H1 (cell line): ENCODE data around the gene KIN. TPM values are rescaled to one million over a fixed set of nuclear protein-coding genes. Genes with fewer than 3 reads are reported as not detected.

ENCODE experiments used
- CTCF ChIA-PET: fragments of 300-600 bp; sonication (Branson Sonifier 250); formaldehyde crosslinking; loops from one replicate; lab custom pipeline; 2021; ENCODE audit not compliant: partially characterized antibody; lab: Charles Lee
- POLR2A ChIA-PET: fragments of 300-600 bp; sonication (Branson Sonifier 250); formaldehyde crosslinking; loops from one replicate; lab custom pipeline; 2021; ENCODE audit warnings: inconsistent platforms; ENCODE audit not compliant: partially characterized antibody; lab: Charles Lee
- DNase-seq, 2 experiments: peaks; one replicate each; pipeline versions ENCODE4 v3.0.0 to v3.0.0-alpha.2; 2010 to 2022; ENCODE audit warnings: low spot score in 2 of 2, low read depth in 1 of 2, mixed read lengths in 1 of 2
- FAIRE-seq: peaks from 2 replicates; lab custom pipeline; 2011; peaks lifted over from hg19 to GRCh38; lab: Jason Lieb, UNC
- H2AFZ ChIP-seq: 2 replicates; pipeline ENCODE4 v1.8.1; 2012; ENCODE audit warnings: low read length, inconsistent platforms
- H2AK5ac ChIP-seq: 2 replicates; pipeline ENCODE4 v1.6.1; 2013; ENCODE audit warnings: low read depth, low read length
- H2BK120ac ChIP-seq: replicated peaks from 2 replicates; pipeline ENCODE3; 2013; ENCODE audit warnings: low read depth, low read length, inconsistent platforms
- H2BK12ac ChIP-seq: 2 replicates; pipeline ENCODE4 v1.6.1; 2013; ENCODE audit warnings: low read depth, low read length
- H2BK15ac ChIP-seq: 2 replicates; pipeline ENCODE4 v1.6.1; 2013; ENCODE audit warnings: low read length
- H2BK20ac ChIP-seq: 2 replicates; pipeline ENCODE4 v1.6.1; 2013; ENCODE audit warnings: low read length
- H2BK5ac ChIP-seq: 2 replicates; pipeline ENCODE4 v1.6.1; 2013; ENCODE audit warnings: low read depth, low read length
- H3K14ac ChIP-seq: 2 replicates; pipeline ENCODE4 v1.6.1; 2013; ENCODE audit warnings: inconsistent platforms; ENCODE audit not compliant: insufficient read length
- H3K18ac ChIP-seq: 2 replicates; pipeline ENCODE4 v1.6.1; 2013; ENCODE audit warnings: low read length; ENCODE audit errors: extremely low read depth
- H3K23ac ChIP-seq: 2 replicates; pipeline ENCODE4 v1.6.1; 2013; ENCODE audit warnings: inconsistent platforms; ENCODE audit not compliant: insufficient read length
- H3K23me2 ChIP-seq: 2 replicates; pipeline ENCODE4 v1.6.1; 2013; ENCODE audit warnings: low read depth, low read length
- H3K27ac ChIP-seq: 2 replicates; pipeline ENCODE4 v1.6.1; 2011; ENCODE audit warnings: low read depth, low read length, inconsistent platforms
- H3K27me3 ChIP-seq, 4 experiments: replicated peaks in 1 of 4; 1 replicate in 1 of 4; 2 replicates in 3 of 4; pipeline versions ENCODE4 v1.6.1 to v1.8.1; 2011 to 2013; ENCODE audit warnings: low read length in 3 of 4, mild to moderate bottlenecking in 3 of 4, inconsistent platforms in 2 of 4, mixed read lengths in 2 of 4, moderate library complexity in 1 of 4; ENCODE audit not compliant: control insufficient read depth in 3 of 4, insufficient read depth in 3 of 4; ENCODE audit errors: extremely low read depth in 1 of 4
- H3K36me3 ChIP-seq, 4 experiments: 2 replicates each; pipeline versions ENCODE4 v1.6.1 to v1.8.1; 2011 to 2013; ENCODE audit warnings: mild to moderate bottlenecking in 4 of 4, low read length in 3 of 4, moderate library complexity in 2 of 4, control low read depth in 1 of 4, inconsistent platforms in 1 of 4; ENCODE audit not compliant: insufficient read depth in 4 of 4, control insufficient read depth in 2 of 4
- H3K4ac ChIP-seq: replicated peaks from 2 replicates; pipeline ENCODE3; 2013; ENCODE audit warnings: low read length, low read depth, mixed read lengths, inconsistent platforms; ENCODE audit not compliant: insufficient read length
- H3K4me1 ChIP-seq, 4 experiments: replicated peaks in 1 of 4; 1 replicate in 1 of 4; 2 replicates in 3 of 4; pipeline versions ENCODE4 v1.6.1 to v1.8.1; 2011 to 2013; ENCODE audit warnings: low read length in 3 of 4, inconsistent platforms in 2 of 4, mixed read lengths in 1 of 4; ENCODE audit not compliant: insufficient read depth in 4 of 4, control insufficient read depth in 3 of 4
- H3K4me2 ChIP-seq, 2 experiments: 2 replicates each; pipeline versions ENCODE4 v1.6.1 to v1.8.1; 2011 to 2013; ENCODE audit warnings: low read depth in 2 of 2, low read length in 2 of 2, control low read depth in 1 of 2, inconsistent platforms in 1 of 2, mild to moderate bottlenecking in 1 of 2; ENCODE audit not compliant: insufficient read depth in 1 of 2
- H3K4me3 ChIP-seq, 4 experiments: fragments of 200-600, 300-600 bp in 1 of 4; sonication (generic), shearing (Covaris generic), sonication (Bioruptor Twin) in 1 of 4; 2 replicates each; pipeline versions ENCODE4 v1.5.1 to v1.8.1; 2011 to 2016; ENCODE audit warnings: low read length in 4 of 4, low read depth in 3 of 4, control low read depth in 2 of 4, inconsistent platforms in 2 of 4, mild to moderate bottlenecking in 2 of 4, mixed read lengths in 1 of 4, moderate library complexity in 1 of 4; ENCODE audit not compliant: insufficient read depth in 2 of 4; ENCODE audit errors: extremely low read depth in 1 of 4
- H3K56ac ChIP-seq: replicated peaks from 2 replicates; pipeline ENCODE3; 2013; ENCODE audit warnings: low read depth, mild to moderate bottlenecking, mixed read lengths, low read length, inconsistent platforms; ENCODE audit not compliant: insufficient read length
- H3K79me1 ChIP-seq: 2 replicates; pipeline ENCODE4 v1.6.1; 2013; ENCODE audit warnings: low read depth, low read length, control low read depth
- H3K79me2 ChIP-seq, 2 experiments: 2 replicates each; pipeline versions ENCODE4 v1.6.1 to v1.8.1; 2012 to 2013; ENCODE audit warnings: low read length in 2 of 2, mild to moderate bottlenecking in 2 of 2, inconsistent platforms in 1 of 2; ENCODE audit not compliant: insufficient read depth in 2 of 2, control insufficient read depth in 1 of 2
- H3K9ac ChIP-seq, 4 experiments: replicated peaks in 1 of 4; 1 replicate in 1 of 4; 2 replicates in 3 of 4; pipeline versions ENCODE4 v1.6.1 to v1.8.1; 2011 to 2013; ENCODE audit warnings: low read depth in 3 of 4, low read length in 3 of 4, control low read depth in 2 of 4, mild to moderate bottlenecking in 2 of 4, moderate library complexity in 2 of 4, inconsistent platforms in 1 of 4; ENCODE audit errors: extremely low read depth in 1 of 4
- H3K9me3 ChIP-seq, 2 experiments: 2 replicates each; pipeline versions ENCODE4 v1.6.1 to v1.8.1; 2012 to 2013; ENCODE audit warnings: mild to moderate bottlenecking in 2 of 2, moderate library complexity in 2 of 2, control low read depth in 1 of 2, inconsistent platforms in 1 of 2, low read depth in 1 of 2, low read length in 1 of 2, mixed read lengths in 1 of 2; ENCODE audit not compliant: insufficient read depth in 2 of 2
- H4K20me1 ChIP-seq, 2 experiments: replicated peaks in 1 of 2; 2 replicates each; pipeline versions ENCODE3 to v1.8.1; 2011 to 2013; ENCODE audit warnings: inconsistent platforms in 2 of 2, low read length in 2 of 2, mild to moderate bottlenecking in 1 of 2; ENCODE audit not compliant: insufficient read depth in 2 of 2, control insufficient read depth in 1 of 2
- H4K5ac ChIP-seq: 2 replicates; pipeline ENCODE4 v1.6.1; 2013; ENCODE audit warnings: low read length, low read depth, mixed read lengths, inconsistent platforms; ENCODE audit not compliant: insufficient read length
- H4K8ac ChIP-seq: 2 replicates; pipeline ENCODE4 v1.8.0; 2013; ENCODE audit warnings: mild to moderate bottlenecking, moderate library complexity, low read length, inconsistent platforms; ENCODE audit not compliant: insufficient read depth; ENCODE audit errors: extremely low read depth
- H4K91ac ChIP-seq: replicated peaks from 2 replicates; pipeline ENCODE3; 2013; ENCODE audit warnings: low read length, mixed read lengths, inconsistent platforms; ENCODE audit not compliant: insufficient read length
- BRCA1 ChIP-seq: IDR thresholded peaks from 2 replicates; pipeline ENCODE4 v1.6.1; 2012; ENCODE audit warnings: low read depth, low read length, improper control_type of control experiment
- CBX5 ChIP-seq: fragments of 300-800, 300-1000 bp; sonication (generic); IDR thresholded peaks from 2 replicates; pipeline ENCODE4 v1.7.1; 2016; ENCODE audit warnings: antibody characterized with exemption, low read length, low read depth
- CTBP2 ChIP-seq: IDR thresholded peaks from 2 replicates; pipeline ENCODE4 v1.7.0; 2011; ENCODE audit warnings: borderline replicate concordance, mild to moderate bottlenecking, moderate library complexity, mixed read lengths, low read length; ENCODE audit not compliant: insufficient read depth, insufficient read length
- KDM4A ChIP-seq: IDR thresholded peaks from one replicate; pipeline ENCODE4 v1.7.1; 2012; ENCODE audit warnings: low read depth, mild to moderate bottlenecking, moderate library complexity, low read length, inconsistent platforms; ENCODE audit not compliant: severe bottlenecking
- RNF2 ChIP-seq: fragments of 200-900, 300-1000 bp; sonication (generic); IDR thresholded peaks from 2 replicates; pipeline ENCODE4 v1.7.1; 2016; ENCODE audit warnings: borderline replicate concordance, low read depth, mild to moderate bottlenecking, antibody characterized with exemption, low read length; ENCODE audit not compliant: poor library complexity, severe bottlenecking; ENCODE audit errors: missing control alignments
- SIN3A ChIP-seq, 2 experiments: IDR thresholded peaks in 1 of 2; conservative IDR thresholded peaks in 1 of 2; 2 replicates each; pipeline ENCODE4 v1.6.1; 2011 to 2012; ENCODE audit warnings: low read length in 2 of 2, improper control_type of control experiment in 1 of 2, low read depth in 1 of 2, mild to moderate bottlenecking in 1 of 2
- SP1 ChIP-seq: IDR thresholded peaks from 2 replicates; pipeline ENCODE4 v1.6.1; 2011; ENCODE audit warnings: low read depth, low read length
- SUZ12 ChIP-seq: fragments of 200-600 bp; sonication (generic); IDR thresholded peaks from 2 replicates; pipeline ENCODE4 v1.6.1; 2012; ENCODE audit warnings: mild to moderate bottlenecking, inconsistent platforms, low read length, moderate library complexity, mixed read lengths
- TEAD4 ChIP-seq: IDR thresholded peaks from 2 replicates; pipeline ENCODE4 v1.6.1; 2012; ENCODE audit warnings: low read depth, low read length, inconsistent platforms, mixed read lengths
- WGBS, 2 experiments: shearing (Covaris generic) in 1 of 2; methylation state at CpG; one replicate each; pipeline versions ENCODE4 v1.1.6 to v1.1.7; 2013 to 2015; ENCODE audit warnings: low lambda C conversion rate in 2 of 2, mixed read lengths in 2 of 2, inconsistent platforms in 1 of 2, low coverage in 1 of 2, missing lambda C conversion rate in 1 of 2; ENCODE audit not compliant: insufficient replicate concordance in 2 of 2, insufficient coverage in 1 of 2, insufficient read length in 1 of 2; ENCODE audit errors: extremely low coverage in 1 of 2, missing lambda C conversion rate in 1 of 2; 5-methylcytosine and 5-hydroxymethylcytosine counted together
- polyA plus RNA-seq, 7 experiments: library from polyadenylated mRNA; depleted of rRNA in 3 of 7; stranded (reverse) in 5 of 7; unstranded in 2 of 7; fragments of >200 nt in 5 of 7; fragments of 200-250 nt in 2 of 7; gene quantifications; 1 replicate in 5 of 7; 2 replicates in 1 of 7; 4 replicates in 1 of 7; pipeline versions ENCODE4 v1.2.1 to v1.2.3, GENCODE V29; 2011 to 2013; ENCODE audit warnings: missing spikeins in 2 of 7, mixed read lengths in 2 of 7
- total RNA-seq: library from RNA; stranded (reverse); fragmentation: NEBNext Ultra II Directional; extraction: Animal tissue kit (Norgen Biotek cat#: 25700); gene quantifications from 2 replicates; pipeline ENCODE4 v1.2.1, GENCODE V29; 2021
- TF ChIP-seq, protein P1 (sequence below): IDR thresholded peaks from 2 replicates; pipeline ENCODE4 v1.6.1; 2011; ENCODE audit warnings: low read depth, mild to moderate bottlenecking, low read length; ENCODE audit not compliant: insufficient read depth
- TF ChIP-seq, protein P2 (sequence below): IDR thresholded peaks from 2 replicates; pipeline ENCODE4 v1.6.1; 2012; ENCODE audit warnings: inconsistent platforms

Gene KIN
- total and polyA plus RNA-seq, 2 of the 8 experiments (the other 6 are each of a cell fraction or from before 2014, with no cell fraction given) = 3.7 to 16.5 TPM

DNA sequence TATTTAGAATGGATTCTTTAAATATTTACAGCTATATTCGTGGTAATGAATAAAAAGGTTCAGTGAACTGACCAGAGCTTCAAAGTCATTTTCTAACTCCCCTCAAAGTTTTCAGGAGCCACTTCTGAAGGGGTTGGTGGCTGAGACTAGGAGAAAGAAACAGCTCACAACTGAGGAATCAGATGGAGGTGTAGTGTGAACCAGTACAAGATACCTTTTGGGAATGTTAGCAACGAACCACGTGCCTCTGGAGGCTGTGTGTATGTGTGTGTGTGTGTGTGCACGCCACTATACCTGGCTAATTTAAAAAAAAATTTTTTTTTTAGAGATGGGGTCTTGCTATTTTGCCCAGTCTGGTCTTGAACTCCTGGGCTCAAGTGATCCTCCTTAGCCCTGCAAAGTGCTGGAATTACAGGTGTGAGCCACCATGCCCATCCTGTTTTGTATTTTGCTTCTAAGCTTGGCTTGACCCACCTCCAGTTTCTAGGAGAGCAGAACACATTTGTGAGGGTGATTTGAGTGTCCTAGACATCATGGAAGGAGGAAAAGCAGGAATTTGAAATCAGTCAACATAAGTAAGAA, 21.0 kb upstream of the KIN start:
- no peaks in the 10 kb centered on the region for H3K79me1 ChIP-seq
- no peak for TF ChIP-seq BRCA1
- TF ChIP-seq, protein P1, sequence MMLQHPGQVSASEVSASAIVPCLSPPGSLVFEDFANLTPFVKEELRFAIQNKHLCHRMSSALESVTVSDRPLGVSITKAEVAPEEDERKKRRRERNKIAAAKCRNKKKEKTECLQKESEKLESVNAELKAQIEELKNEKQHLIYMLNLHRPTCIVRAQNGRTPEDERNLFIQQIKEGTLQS = no peak
- no peak for TF ChIP-seq KDM4A
- no peak for TF ChIP-seq SUZ12
- TF ChIP-seq CBX5 = no peak
- TF ChIP-seq SIN3A (conservative IDR thresholded peaks at IDR 0.05 in 1 of 2, IDR thresholded peaks at IDR 0.05 in 1 of 2; ENCODE audit: low read depth in 1 of 2, low read length in 2 of 2) = no peak
- no peak for TF ChIP-seq CTBP2
- TF ChIP-seq SP1 = no peak
- TF ChIP-seq TEAD4 = no peak
- TF ChIP-seq RNF2 = no peak
- TF ChIP-seq, protein P2, sequence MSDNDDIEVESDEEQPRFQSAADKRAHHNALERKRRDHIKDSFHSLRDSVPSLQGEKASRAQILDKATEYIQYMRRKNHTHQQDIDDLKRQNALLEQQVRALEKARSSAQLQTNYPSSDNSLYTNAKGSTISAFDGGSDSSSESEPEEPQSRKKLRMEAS = no peak

More for the DNA sequence above, 21.0 kb upstream of the KIN start:
- Histone ChIP-seq H3K4me3 (no peak overlapping the region), H3K36me3 (peaks cover 0 to 36% (median 24%) of the 10 kb centered on the region in 4 experiments; a peak in 7 of 8 replicates), H3K56ac (no peak overlapping the region), H4K8ac (no peak overlapping the region), H3K27ac (no peak overlapping the region), H2AK5ac (no peak overlapping the region), H2BK15ac (no peak overlapping the region), H3K27me3 (no peaks in the 10 kb centered on the region), H3K4ac (no peak overlapping the region), H2BK120ac (no peak overlapping the region), H2BK5ac (no peak overlapping the region), H3K23ac (no peak overlapping the region), H4K91ac (no peak overlapping the region), H3K18ac (no peak overlapping the region), H3K9me3 (no peaks in the 10 kb centered on the region), H3K4me1 (no peaks in the 10 kb centered on the region), H3K14ac (no peak overlapping the region), H3K79me2 (no peaks in the 10 kb centered on the region), H2BK12ac (no peak overlapping the region), H3K4me2 (no peak overlapping the region), H2BK20ac (no peak overlapping the region), H3K23me2 (no peaks in the 10 kb centered on the region), H3K9ac (no peak overlapping the region), H2AFZ (no peak overlapping the region), H4K20me1 (peaks cover 0 to 3% of the 10 kb centered on the region in 2 experiments), H4K5ac (no peak overlapping the region)
- 72% methylated on average over 4 of the region's 4 CpGs; no CpG with 5 or more reads in 1 of the 2 experiments for WGBS, 2 experiments
- ChIA-PET POLR2A (interaction anchor here (0.5 to 2.8 kb wide), 5 partner anchors 10 to 67 kb away, joined by 3 to 24 read pairs (median 3); partner anchors contain the start of genes ATP5F1C, KIN and TAF3), CTCF (interaction anchor here (1.0 to 1.4 kb wide), 4 partner anchors 9 to 1480 kb away, joined by 3 to 4 read pairs (median 4); no protein-coding TSS in a partner anchor)
- FAIRE-seq = no peak
- no peak for DNase-seq
